ENCODE measurements around the gene SLC9A6.

The SLC9A6 gene

GRCh38 chrX:135975421-135975820 lies 9.8 kb upstream of the SLC9A6 start:
- no peak for TF ChIP-seq CTCF (IDR thresholded peaks at IDR 0.05; ENCODE audit: extremely low read depth, missing control alignments)
- DNase-seq (ENCODE audit: low spot score) = no peak

GRCh38 chrX:135977611-135978010 lies 7.6 kb upstream of the SLC9A6 start:
- no peak for DNase-seq (ENCODE audit: low spot score)
- no peak for TF ChIP-seq CTCF (IDR thresholded peaks at IDR 0.05; ENCODE audit: extremely low read depth, missing control alignments)

GRCh38 chrX:135981010-135981409 lies 4.2 kb upstream of the SLC9A6 start:
- no peak for DNase-seq (ENCODE audit: low spot score)
- TF ChIP-seq CTCF (IDR thresholded peaks at IDR 0.05; ENCODE audit: extremely low read depth, missing control alignments) = no peak

GRCh38 chrX:135981668-135982067 lies 3.6 kb upstream of the SLC9A6 start:
- no peak for DNase-seq (ENCODE audit: low spot score)
- TF ChIP-seq CTCF (IDR thresholded peaks at IDR 0.05; ENCODE audit: extremely low read depth, missing control alignments) = no peak

- no peak for DNase-seq (ENCODE audit: low spot score)
- TF ChIP-seq CTCF (IDR thresholded peaks at IDR 0.05; ENCODE audit: extremely low read depth, missing control alignments) = no peak
These were observed 2.4 kb upstream of the SLC9A6 start for GRCh38 chrX:135982860-135983259.

GRCh38 chrX:135984256-135984655 lies 979 bp upstream of the SLC9A6 start:
- TF ChIP-seq CTCF (IDR thresholded peaks at IDR 0.05; ENCODE audit: extremely low read depth, missing control alignments) = no peak
- DNase-seq (ENCODE audit: low spot score) = no peak

GRCh38 chrX:135984791-135985156 lies 461 bp upstream of the SLC9A6 start:
- peak; percentile 6 for DNase-seq (ENCODE audit: low spot score)
- no peak for TF ChIP-seq CTCF (IDR thresholded peaks at IDR 0.05; ENCODE audit: extremely low read depth, missing control alignments)

Data from GM20000 (cell line).